Keratinocyte (primary cell): ENCODE results near the gene LITAFD. TPM values are rescaled to one million over a fixed set of nuclear protein-coding genes. Genes with fewer than 3 reads are reported as not detected.
A peak's percentile ranks its signal among the peaks of the same experiment; 100 is the strongest.

Source experiments
- DNase-seq: peaks from one replicate; pipeline ENCODE4 v3.0.0-alpha.2; 2011; ENCODE audit warnings: low read depth, missing footprints, low spot score
- FAIRE-seq: peaks from 2 replicates; lab custom pipeline; 2011; peaks lifted over from hg19 to GRCh38; lab: Jason Lieb, UNC
- H2AFZ ChIP-seq: 2 replicates; pipeline ENCODE4 v1.6.0; 2012; ENCODE audit warnings: low read length, control low read depth, inconsistent platforms; ENCODE audit not compliant: control insufficient read depth
- H3K27ac ChIP-seq: 2 replicates; pipeline ENCODE4 v1.5.1; 2011; ENCODE audit warnings: low read length; ENCODE audit not compliant: control insufficient read depth, insufficient read depth
- H3K27me3 ChIP-seq: 3 replicates; pipeline ENCODE4 v1.6.0; 2011; ENCODE audit warnings: low read length; ENCODE audit not compliant: control insufficient read depth, insufficient read depth; ENCODE audit errors: extremely low read depth
- H3K36me3 ChIP-seq, 2 experiments: 2 replicates in 1 of 2; 3 replicates in 1 of 2; pipeline ENCODE4 v1.5.1; 2011; ENCODE audit warnings: low read length in 2 of 2, mild to moderate bottlenecking in 1 of 2; ENCODE audit not compliant: control insufficient read depth in 2 of 2, insufficient read depth in 2 of 2; ENCODE audit errors: extremely low read depth in 1 of 2
- H3K4me1 ChIP-seq: 3 replicates; pipeline ENCODE4 v1.5.1; 2011; ENCODE audit warnings: low read length; ENCODE audit not compliant: control insufficient read depth, insufficient read depth; ENCODE audit errors: extremely low read depth
- H3K4me2 ChIP-seq: 3 replicates; pipeline ENCODE4 v1.6.0; 2011; ENCODE audit warnings: low read depth, low read length; ENCODE audit not compliant: control insufficient read depth, insufficient read depth; ENCODE audit errors: extremely low read depth
- H3K4me3 ChIP-seq, 3 experiments: fragments of 200-600 bp in 1 of 3; sonication (generic) in 1 of 3; 2 replicates in 2 of 3; 3 replicates in 1 of 3; pipeline ENCODE4 v1.5.1; 2011 to 2016; ENCODE audit warnings: low read length in 3 of 3, mild to moderate bottlenecking in 3 of 3, control low read depth in 2 of 3, inconsistent platforms in 1 of 3, low read depth in 1 of 3, mixed read lengths in 1 of 3, mixed run types in 1 of 3, moderate library complexity in 1 of 3; ENCODE audit not compliant: control insufficient read depth in 2 of 3, insufficient read depth in 2 of 3; ENCODE audit errors: extremely low read depth in 1 of 3
- H3K79me2 ChIP-seq: 2 replicates; pipeline ENCODE4 v1.6.0; 2012; ENCODE audit warnings: low read length; ENCODE audit not compliant: control insufficient read depth, insufficient read depth
- H3K9ac ChIP-seq: 3 replicates; pipeline ENCODE4 v1.6.0; 2011; ENCODE audit warnings: low read length; ENCODE audit not compliant: control insufficient read depth, insufficient read depth; ENCODE audit errors: extremely low read depth
- H3K9me1 ChIP-seq: 3 replicates; pipeline ENCODE4 v1.6.0; 2011; ENCODE audit warnings: low read length; ENCODE audit not compliant: control insufficient read depth, insufficient read depth; ENCODE audit errors: extremely low read depth
- H3K9me3 ChIP-seq: 2 replicates; pipeline ENCODE4 v1.5.1; 2012; ENCODE audit warnings: low read depth, low read length; ENCODE audit not compliant: control insufficient read depth
- H4K20me1 ChIP-seq: 3 replicates; pipeline ENCODE4 v1.6.0; 2011; ENCODE audit warnings: low read length; ENCODE audit not compliant: control insufficient read depth, insufficient read depth; ENCODE audit errors: extremely low read depth
- EZH2 ChIP-seq: IDR thresholded peaks from one replicate; pipeline ENCODE4 v1.6.1; 2012; ENCODE audit warnings: inconsistent platforms, mild to moderate bottlenecking, low read length, moderate library complexity
- dilution Hi-C: fragments of 300-500 bp; cut with MboI; formaldehyde crosslinking; loops from one replicate; pipeline ENCODE4 v1.7.0; 2020; ENCODE audit warnings: low sequenced_read_pairs; ENCODE audit not compliant: extremely low pct_ligation_motif_present
- polyA plus RNA-seq, 5 experiments: library from polyadenylated mRNA; depleted of rRNA in 3 of 5; stranded (reverse) in 3 of 5; stranded (forward) in 1 of 5; unstranded in 1 of 5; fragments of >200 nt; gene quantifications; 1 replicate in 1 of 5; 2 replicates in 3 of 5; 3 replicates in 1 of 5; pipeline versions ENCODE4 v1.2.1 to v1.2.3, GENCODE V29; 2011 to 2012; ENCODE audit warnings: missing spikeins in 2 of 5, low read depth in 1 of 5, low replicate concordance in 1 of 5
- TF ChIP-seq, protein P1 (sequence below), 3 experiments: IDR thresholded peaks in 1 of 3; conservative IDR thresholded peaks in 1 of 3; optimal IDR thresholded peaks in 1 of 3; 2 replicates in 2 of 3; 3 replicates in 1 of 3; pipeline versions ENCODE3 to v1.5.1; 2011; ENCODE audit warnings: low read length in 3 of 3, mild to moderate bottlenecking in 3 of 3, moderate library complexity in 2 of 3, control low read depth in 1 of 3, inconsistent platforms in 1 of 3; ENCODE audit not compliant: insufficient read depth in 2 of 3; ENCODE audit errors: extremely low read depth in 1 of 3

LITAFD gene
- polyA plus RNA-seq, 1 donor (not counting 4 experiments of a cell fraction or from before 2014, with no cell fraction given): not detected

GRCh38 chr16:8866118-8866883 lies 15.8 kb upstream of the LITAFD start:
- peaks cover 29% of the 10 kb centered on the region for H4K20me1 ChIP-seq
- H3K9me3 ChIP-seq: no peaks in the 10 kb centered on the region
- no peak for DNase-seq
- no peak for TF ChIP-seq EZH2
- TF ChIP-seq, protein P1, sequence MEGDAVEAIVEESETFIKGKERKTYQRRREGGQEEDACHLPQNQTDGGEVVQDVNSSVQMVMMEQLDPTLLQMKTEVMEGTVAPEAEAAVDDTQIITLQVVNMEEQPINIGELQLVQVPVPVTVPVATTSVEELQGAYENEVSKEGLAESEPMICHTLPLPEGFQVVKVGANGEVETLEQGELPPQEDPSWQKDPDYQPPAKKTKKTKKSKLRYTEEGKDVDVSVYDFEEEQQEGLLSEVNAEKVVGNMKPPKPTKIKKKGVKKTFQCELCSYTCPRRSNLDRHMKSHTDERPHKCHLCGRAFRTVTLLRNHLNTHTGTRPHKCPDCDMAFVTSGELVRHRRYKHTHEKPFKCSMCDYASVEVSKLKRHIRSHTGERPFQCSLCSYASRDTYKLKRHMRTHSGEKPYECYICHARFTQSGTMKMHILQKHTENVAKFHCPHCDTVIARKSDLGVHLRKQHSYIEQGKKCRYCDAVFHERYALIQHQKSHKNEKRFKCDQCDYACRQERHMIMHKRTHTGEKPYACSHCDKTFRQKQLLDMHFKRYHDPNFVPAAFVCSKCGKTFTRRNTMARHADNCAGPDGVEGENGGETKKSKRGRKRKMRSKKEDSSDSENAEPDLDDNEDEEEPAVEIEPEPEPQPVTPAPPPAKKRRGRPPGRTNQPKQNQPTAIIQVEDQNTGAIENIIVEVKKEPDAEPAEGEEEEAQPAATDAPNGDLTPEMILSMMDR (optimal IDR thresholded peaks at IDR 0.05 in 1 of 3, IDR thresholded peaks at IDR 0.05 in 1 of 3, conservative IDR thresholded peaks at IDR 0.05 in 1 of 3; ENCODE audit: extremely low read depth in 1 of 3, insufficient read depth in 2 of 3, low read length in 3 of 3): no peak
- peaks cover 3 to 7% of the 10 kb centered on the region in 2 experiments for H3K36me3 ChIP-seq
- dilution Hi-C loops: no loop called here
- H3K9ac ChIP-seq: peak overlapping the region; percentile 87
- H3K27me3 ChIP-seq: no peaks in the 10 kb centered on the region
- no peak overlapping the region for H2AFZ ChIP-seq
- peak overlapping the region; percentile 93 for H3K4me2 ChIP-seq
- peak overlapping the region; percentile 58 to 85 (median 70) for H3K4me3 ChIP-seq
- peaks cover 68% of the 10 kb centered on the region for H3K79me2 ChIP-seq
- peaks cover 9% of the 10 kb centered on the region for H3K9me1 ChIP-seq
- H3K4me1 ChIP-seq: peaks cover 42% of the 10 kb centered on the region
- no peak for FAIRE-seq
- H3K27ac ChIP-seq: no peak overlapping the region

GRCh38 chr16:8866884-8867215 lies 15.3 kb upstream of the LITAFD start:
- Histone ChIP-seq H3K9me3 (no peaks in the 10 kb centered on the region), H3K9ac (peak overlapping the region; percentile 87), H3K9me1 (peaks cover 9% of the 10 kb centered on the region), H3K4me3 (peak overlapping the region; percentile 58 to 85 (median 70)), H3K4me2 (peak overlapping the region; percentile 93), H3K27ac (peak overlapping the region; percentile 62), H4K20me1 (peaks cover 29% of the 10 kb centered on the region), H3K27me3 (no peaks in the 10 kb centered on the region), H3K36me3 (peaks cover 3 to 7% of the 10 kb centered on the region in 2 experiments), H3K4me1 (peaks cover 42% of the 10 kb centered on the region), H3K79me2 (peaks cover 63% of the 10 kb centered on the region), H2AFZ (no peak overlapping the region)
- FAIRE-seq (no peak), DNase-seq (no peak)
- dilution Hi-C loops: no loop called here
- no peak for TF ChIP-seq EZH2
